ENCODE results near the gene PPP1R18.
A peak's percentile ranks its signal among the peaks of the same experiment; 100 is the strongest.

Gene PPP1R18

DNA sequence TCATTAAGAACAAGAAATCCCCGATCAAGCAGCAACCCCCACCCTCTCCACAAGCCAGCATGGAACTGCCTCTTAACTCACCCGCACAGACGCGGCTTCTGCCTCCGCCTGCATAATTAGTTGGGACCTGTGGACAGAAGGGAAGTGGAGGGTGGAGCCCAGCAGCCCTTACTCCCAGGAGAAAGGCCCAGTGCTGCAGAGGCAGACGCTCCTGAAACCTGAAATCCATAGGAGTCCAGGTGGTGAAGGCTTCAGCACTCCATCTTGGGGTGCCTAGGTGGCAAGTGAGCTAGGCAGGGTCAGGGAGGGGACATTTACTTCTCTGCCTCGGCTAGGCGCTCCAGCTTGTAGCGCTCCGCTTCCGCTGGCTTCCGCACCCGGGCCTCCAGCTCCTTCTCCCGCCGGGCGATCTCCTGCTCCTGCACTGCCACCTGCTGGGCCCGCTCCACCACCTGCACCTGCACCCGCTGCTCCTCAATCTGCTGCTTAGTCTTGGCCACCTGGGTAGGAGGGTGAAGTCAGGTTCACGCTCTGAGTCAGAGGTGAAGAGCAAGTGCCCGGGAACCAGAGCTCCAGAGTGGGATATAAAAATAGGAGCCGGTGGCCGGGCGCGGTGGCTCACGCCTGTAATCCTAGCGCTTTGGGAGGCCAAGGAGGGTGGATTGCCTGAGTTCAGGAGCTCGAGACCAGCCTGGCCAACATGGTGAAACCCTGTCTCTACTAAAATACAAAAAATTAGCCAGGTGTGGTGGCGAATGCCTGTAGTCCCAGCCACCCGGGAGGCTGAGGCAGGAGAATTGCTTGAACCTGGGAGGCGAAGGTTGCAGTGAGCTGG lies 44.4 kb upstream of the PPP1R18 start:
- no peak overlapping the region for H2AK5ac ChIP-seq (ENCODE audit: low read length, severe bottlenecking)
- peaks cover 20% of the 10 kb centered on the region for H3K79me1 ChIP-seq (replicated peaks; ENCODE audit: low read length, poor library complexity, severe bottlenecking)
- no peak overlapping the region for H3K14ac ChIP-seq (ENCODE audit: low read length in 2 of 2)
- peaks cover 61 to 86% of the 10 kb centered on the region in 2 experiments for H3K36me3 ChIP-seq (ENCODE audit: control insufficient read depth in 1 of 2, insufficient read depth in 2 of 2, low read depth in 1 of 2, low read length in 2 of 2)
- no peaks in the 10 kb centered on the region for H3K27me3 ChIP-seq (ENCODE audit: control insufficient read depth in 1 of 2, insufficient read depth in 1 of 2, low read length in 2 of 2)
- H3K23ac ChIP-seq (ENCODE audit: low read length in 2 of 2), result peak overlapping the region in 1 of 2 experiments; percentile 11
- H3K27ac ChIP-seq (ENCODE audit: low read length, poor library complexity, severe bottlenecking), result no peak overlapping the region
- no peaks in the 10 kb centered on the region for H3K9me3 ChIP-seq (ENCODE audit: control insufficient read depth, low read length)
- H2BK12ac ChIP-seq (ENCODE audit: low read length in 2 of 2), result no peak overlapping the region
- H2BK120ac ChIP-seq (ENCODE audit: low read depth, low read length), result no peak overlapping the region
- H2BK5ac ChIP-seq (ENCODE audit: low read depth, low read length, poor library complexity, severe bottlenecking), result no peak overlapping the region
- no peak overlapping the region for H3K4ac ChIP-seq (ENCODE audit: low read depth in 1 of 2, low read length in 2 of 2)
- H4K91ac ChIP-seq (ENCODE audit: low read length), result no peak overlapping the region
- H3K9ac ChIP-seq (ENCODE audit: low read length), result no peak overlapping the region
- no peak overlapping the region for H4K8ac ChIP-seq (ENCODE audit: low read length)
- no peak overlapping the region for H2AFZ ChIP-seq (ENCODE audit: low read depth, low read length)
- H3K4me2 ChIP-seq (ENCODE audit: low read length, poor library complexity, severe bottlenecking), result no peak overlapping the region
- H2BK15ac ChIP-seq (ENCODE audit: low read depth, poor library complexity, severe bottlenecking), result no peak overlapping the region
- peaks cover 12% of the 10 kb centered on the region for H3K4me1 ChIP-seq (ENCODE audit: control insufficient read depth, insufficient read depth, low read depth, low read length)
- no peak overlapping the region for H3K4me3 ChIP-seq (ENCODE audit: insufficient read depth in 1 of 2, low read depth in 1 of 2, low read length in 2 of 2)
- no peak overlapping the region for H3K18ac ChIP-seq (ENCODE audit: low read depth in 1 of 2, low read length in 2 of 2)
- peak; percentile 27 for DNase-seq
- 81% methylated on average over 28 of the region's 30 CpGs for WGBS

DNA sequence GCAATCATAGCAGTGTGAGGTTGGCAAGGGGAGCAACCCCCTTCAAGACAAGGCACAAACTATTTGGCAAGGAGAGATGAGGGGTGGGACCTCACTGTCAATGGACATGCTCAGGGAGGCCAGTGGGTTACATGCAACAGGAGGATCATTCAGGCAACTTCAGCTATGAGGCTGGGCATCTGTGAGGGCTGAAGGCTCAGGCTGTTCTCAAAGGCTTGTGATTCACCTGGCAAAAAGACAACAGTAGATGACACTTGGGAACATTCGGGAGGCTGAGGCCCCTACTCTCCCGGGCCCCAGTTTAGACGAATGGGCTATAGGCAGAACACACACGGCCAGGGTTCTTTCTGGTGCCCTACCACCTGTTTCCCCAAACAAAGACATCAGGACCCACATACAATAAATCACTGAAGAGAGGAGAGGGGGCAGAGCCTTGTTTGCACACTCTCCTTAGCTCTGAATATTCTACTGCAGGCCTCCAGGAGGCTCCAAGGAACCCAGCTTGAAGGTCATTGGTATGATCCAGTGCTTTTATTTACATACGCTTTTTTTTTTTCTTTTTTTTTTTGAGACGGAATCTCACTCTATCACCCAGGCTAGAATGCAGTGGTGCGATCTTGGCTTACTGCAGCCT lies 41.6 kb upstream of the PPP1R18 start:
- Histone ChIP-seq H2BK15ac (ENCODE audit: low read depth, poor library complexity, severe bottlenecking) (no peak overlapping the region), H2BK5ac (ENCODE audit: low read depth, low read length, poor library complexity, severe bottlenecking) (no peak overlapping the region), H2BK120ac (ENCODE audit: low read depth, low read length) (no peak overlapping the region), H3K14ac (ENCODE audit: low read length in 2 of 2) (no peak overlapping the region), H3K9ac (ENCODE audit: low read length) (peak overlapping the region; percentile 67), H3K27ac (ENCODE audit: low read length, poor library complexity, severe bottlenecking) (peak overlapping the region; percentile 59), H3K4ac (ENCODE audit: low read depth in 1 of 2, low read length in 2 of 2) (no peak overlapping the region), H3K4me2 (ENCODE audit: low read length, poor library complexity, severe bottlenecking) (no peak overlapping the region), H3K79me1 (replicated peaks; ENCODE audit: low read length, poor library complexity, severe bottlenecking) (peaks cover 10% of the 10 kb centered on the region), H3K36me3 (ENCODE audit: control insufficient read depth in 1 of 2, insufficient read depth in 2 of 2, low read depth in 1 of 2, low read length in 2 of 2) (peaks cover 61 to 87% of the 10 kb centered on the region in 2 experiments), H3K27me3 (ENCODE audit: control insufficient read depth in 1 of 2, insufficient read depth in 1 of 2, low read length in 2 of 2) (no peaks in the 10 kb centered on the region), H3K4me3 (ENCODE audit: insufficient read depth in 1 of 2, low read depth in 1 of 2, low read length in 2 of 2) (no peak overlapping the region), H3K4me1 (ENCODE audit: control insufficient read depth, insufficient read depth, low read depth, low read length) (peaks cover 23% of the 10 kb centered on the region), H3K18ac (ENCODE audit: low read depth in 1 of 2, low read length in 2 of 2) (peak overlapping the region in 1 of 2 experiments; percentile 34), H2AK5ac (ENCODE audit: low read length, severe bottlenecking) (peak overlapping the region; percentile 91), H3K23ac (ENCODE audit: low read length in 2 of 2) (peak overlapping the region in 1 of 2 experiments; percentile 59), H4K8ac (ENCODE audit: low read length) (peak overlapping the region; percentile 73), H3K9me3 (ENCODE audit: control insufficient read depth, low read length) (no peaks in the 10 kb centered on the region), H4K91ac (ENCODE audit: low read length) (no peak overlapping the region), H2BK12ac (ENCODE audit: low read length in 2 of 2) (peak overlapping the region in 1 of 2 experiments; percentile 77), H2AFZ (ENCODE audit: low read depth, low read length) (no peak overlapping the region)
- WGBS, result 82% methylated on average over 5 of the region's 7 CpGs
- DNase-seq, result peak; percentile 70

DNA sequence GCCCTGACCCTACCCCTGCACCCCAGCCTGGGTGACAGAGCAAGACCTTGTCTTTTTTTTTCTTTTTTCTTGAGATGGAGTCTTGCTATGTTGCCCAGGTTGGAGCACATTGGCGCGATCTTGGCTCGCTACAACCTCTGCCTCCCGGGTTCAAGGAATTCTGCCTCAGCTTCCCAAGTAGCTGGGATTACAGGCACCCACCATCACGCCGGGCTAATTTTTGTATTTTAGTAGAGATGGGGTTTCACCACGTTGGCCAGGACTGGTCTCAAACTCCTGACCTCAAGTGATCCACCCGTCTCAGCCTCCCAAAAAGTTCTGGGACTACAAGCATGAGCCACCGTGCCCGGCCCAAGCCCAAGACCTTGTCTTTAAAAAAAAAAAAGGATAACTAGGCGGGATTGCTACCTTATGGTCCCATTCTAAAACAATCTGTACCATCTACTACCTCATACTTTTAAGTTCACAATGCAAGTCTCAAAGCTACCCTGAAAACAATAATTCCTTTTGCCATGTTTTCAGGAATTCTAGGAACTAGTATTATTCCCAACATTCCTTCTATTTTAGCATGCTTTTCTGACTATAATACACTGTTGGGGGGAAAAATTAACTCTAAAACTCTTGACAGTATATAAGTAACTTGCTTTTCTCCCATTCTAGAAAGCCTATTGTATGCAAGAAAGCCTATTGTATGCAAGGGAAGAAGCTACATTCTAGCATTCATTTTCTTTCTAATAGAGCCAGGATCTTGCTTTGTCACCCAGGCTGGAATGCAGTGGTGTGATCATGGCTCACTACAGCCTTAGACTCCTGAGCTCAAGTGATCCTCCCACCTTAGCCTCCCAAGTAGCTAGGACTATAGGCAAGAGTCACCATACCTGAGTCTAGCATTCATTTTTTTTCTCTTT lies 40.3 kb upstream of the PPP1R18 start:
- Histone ChIP-seq H3K9ac (ENCODE audit: low read length) (peak overlapping the region; percentile 67), H2AK5ac (ENCODE audit: low read length, severe bottlenecking) (no peak overlapping the region), H3K4me3 (ENCODE audit: insufficient read depth in 1 of 2, low read depth in 1 of 2, low read length in 2 of 2) (no peak overlapping the region), H3K18ac (ENCODE audit: low read depth in 1 of 2, low read length in 2 of 2) (no peak overlapping the region), H3K9me3 (ENCODE audit: control insufficient read depth, low read length) (no peaks in the 10 kb centered on the region), H3K4ac (ENCODE audit: low read depth in 1 of 2, low read length in 2 of 2) (no peak overlapping the region), H3K14ac (ENCODE audit: low read length in 2 of 2) (no peak overlapping the region), H2AFZ (ENCODE audit: low read depth, low read length) (no peak overlapping the region), H3K79me1 (replicated peaks; ENCODE audit: low read length, poor library complexity, severe bottlenecking) (peaks cover 9% of the 10 kb centered on the region), H2BK15ac (ENCODE audit: low read depth, poor library complexity, severe bottlenecking) (no peak overlapping the region), H3K4me1 (ENCODE audit: control insufficient read depth, insufficient read depth, low read depth, low read length) (peaks cover 23% of the 10 kb centered on the region), H2BK12ac (ENCODE audit: low read length in 2 of 2) (no peak overlapping the region), H3K36me3 (ENCODE audit: control insufficient read depth in 1 of 2, insufficient read depth in 2 of 2, low read depth in 1 of 2, low read length in 2 of 2) (peaks cover 58 to 83% of the 10 kb centered on the region in 2 experiments), H3K4me2 (ENCODE audit: low read length, poor library complexity, severe bottlenecking) (no peak overlapping the region), H4K91ac (ENCODE audit: low read length) (no peak overlapping the region), H2BK120ac (ENCODE audit: low read depth, low read length) (no peak overlapping the region), H3K27ac (ENCODE audit: low read length, poor library complexity, severe bottlenecking) (peak overlapping the region; percentile 67), H3K23ac (ENCODE audit: low read length in 2 of 2) (no peak overlapping the region), H3K27me3 (ENCODE audit: control insufficient read depth in 1 of 2, insufficient read depth in 1 of 2, low read length in 2 of 2) (no peaks in the 10 kb centered on the region), H2BK5ac (ENCODE audit: low read depth, low read length, poor library complexity, severe bottlenecking) (no peak overlapping the region), H4K8ac (ENCODE audit: low read length) (no peak overlapping the region)
- DNase-seq, result peak; percentile 19
- 93% methylated on average over 11 of the region's 11 CpGs for WGBS
